ENCODE results near the gene SLC35D3.

The SLC35D3 gene

GRCh38 chr6:136962661-136963060, 40.6 kb downstream of the SLC35D3 start:
- no peak for DNase-seq (ENCODE audit: low spot score)
- no peak for TF ChIP-seq CTCF (conservative IDR thresholded peaks at IDR 0.05; ENCODE audit: low read depth)
- CTCF ChIA-PET, result no interaction called here
- POLR2A ChIA-PET (ENCODE audit: low non-redundant PET), result no interaction called here
- no peak overlapping the region for H3K27ac ChIP-seq

- no peak for DNase-seq (ENCODE audit: low spot score)
- CTCF ChIA-PET, result no interaction called here
- TF ChIP-seq CTCF (conservative IDR thresholded peaks at IDR 0.05; ENCODE audit: low read depth), result no peak
- POLR2A ChIA-PET (ENCODE audit: low non-redundant PET), result no interaction called here
- no peak overlapping the region for H3K27ac ChIP-seq
Measured at GRCh38 chr6:136963259-136963658, 41.2 kb downstream of the SLC35D3 start.

GRCh38 chr6:136964398-136964797, 42.3 kb downstream of the SLC35D3 start:
- TF ChIP-seq CTCF (conservative IDR thresholded peaks at IDR 0.05; ENCODE audit: low read depth), result no peak
- POLR2A ChIA-PET (ENCODE audit: low non-redundant PET), result no interaction called here
- no peak overlapping the region for H3K27ac ChIP-seq
- CTCF ChIA-PET, result interaction anchor here (0.6 kb wide), 1 partner anchor 16 kb away, joined by 4 read pairs; no protein-coding TSS in a partner anchor
- no peak for DNase-seq (ENCODE audit: low spot score)

- CTCF ChIA-PET, result interaction anchor here (0.6 to 1.4 kb wide), 9 partner anchors 20 to 1095 kb away, joined by 3 to 8 read pairs (median 3); no protein-coding TSS in a partner anchor
Measured at GRCh38 chr6:136967876-136968752, 46.0 kb downstream of the SLC35D3 start.

DNA sequence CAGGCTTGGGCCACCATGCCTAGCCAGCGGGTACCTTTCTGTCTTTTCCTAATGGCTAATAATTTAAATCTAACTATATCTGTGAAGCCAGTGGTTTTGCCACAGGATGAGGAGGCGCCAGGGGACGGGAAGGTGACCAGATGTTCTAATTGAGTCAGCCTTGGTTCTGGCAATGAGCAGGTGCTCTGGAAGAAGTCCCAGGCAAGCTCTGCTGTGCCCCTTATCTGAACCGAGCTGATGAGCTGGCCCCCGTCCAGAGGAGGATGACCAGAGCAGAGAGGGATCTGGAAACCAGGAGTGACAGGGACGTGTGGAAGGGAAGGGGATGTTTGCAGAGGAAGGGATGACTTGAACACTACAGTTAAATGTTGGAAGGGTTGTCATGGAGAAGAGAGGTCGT, 46.7 kb downstream of the SLC35D3 start:
- TF ChIP-seq CTCF (conservative IDR thresholded peaks at IDR 0.05; ENCODE audit: low read depth), result no peak
- no peak overlapping the region for H3K27ac ChIP-seq
- DNase-seq (ENCODE audit: low spot score), result no peak
- ChIA-PET CTCF (interaction anchor here (0.6 to 1.4 kb wide), 7 partner anchors 19 to 1094 kb away, joined by 3 to 8 read pairs (median 4); no protein-coding TSS in a partner anchor), POLR2A (ENCODE audit: low non-redundant PET) (interaction anchor here (0.6 kb wide), 1 partner anchor 45 kb away, joined by 3 read pairs; no protein-coding TSS in a partner anchor)

More at GRCh38 chr6:136967876-136968752, 46.0 kb downstream of the SLC35D3 start:
- no peak overlapping the region for H3K27ac ChIP-seq
- DNase-seq (ENCODE audit: low spot score), result peak; percentile 83
- peak; percentile 76 for TF ChIP-seq CTCF (conservative IDR thresholded peaks at IDR 0.05; ENCODE audit: low read depth)
- POLR2A ChIA-PET (ENCODE audit: low non-redundant PET), result interaction anchor here (0.6 kb wide), 1 partner anchor 45 kb away, joined by 3 read pairs; no protein-coding TSS in a partner anchor

DNA sequence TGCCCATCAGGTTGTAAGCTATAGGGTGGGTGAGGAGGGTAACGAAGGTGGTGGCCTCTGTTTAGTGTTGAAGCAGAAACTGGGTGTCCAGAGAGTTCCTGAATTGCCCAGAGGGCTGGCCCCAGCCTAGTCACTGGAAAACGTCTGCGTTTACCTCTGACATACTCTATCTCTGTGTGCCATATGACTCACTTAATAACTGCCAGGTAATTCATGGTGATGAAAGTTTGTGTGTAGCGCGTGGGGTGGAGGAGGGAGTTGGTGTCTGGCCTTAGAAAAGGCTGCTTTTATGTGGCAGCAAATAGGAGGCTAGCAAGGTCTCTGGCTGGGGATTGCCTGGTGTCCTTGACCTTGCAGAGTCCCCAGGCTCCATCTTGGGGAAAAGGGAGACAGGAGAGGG, 47.3 kb downstream of the SLC35D3 start:
- POLR2A ChIA-PET (ENCODE audit: low non-redundant PET), result no interaction called here
- TF ChIP-seq CTCF (conservative IDR thresholded peaks at IDR 0.05; ENCODE audit: low read depth), result no peak
- CTCF ChIA-PET, result interaction anchor here (0.5 to 1.4 kb wide), 5 partner anchors 9 to 1709 kb away, joined by 3 to 8 read pairs (median 3); no protein-coding TSS in a partner anchor
- H3K27ac ChIP-seq, result no peak overlapping the region
- peak; percentile 59 for DNase-seq (ENCODE audit: low spot score)
